Urinary bladder (tissue), 4 donors: ENCODE measurements around the gene TIRAP. TPM values are rescaled to one million over a fixed set of nuclear protein-coding genes. Genes with fewer than 3 reads are reported as not detected.

Source experiments
- DNase-seq: peaks from one replicate; pipeline ENCODE4 v3.0.0-alpha.2; 2015; ENCODE audit errors: extremely low spot score
- H3K27ac ChIP-seq: one replicate; pipeline ENCODE4 v1.5.1; 2013; ENCODE audit warnings: low read depth, mild to moderate bottlenecking, moderate library complexity
- H3K36me3 ChIP-seq: one replicate; pipeline ENCODE4 v1.6.1; 2013; ENCODE audit warnings: mild to moderate bottlenecking, moderate library complexity; ENCODE audit not compliant: insufficient read depth
- H3K4me1 ChIP-seq: one replicate; pipeline ENCODE4 v1.6.1; 2013; ENCODE audit warnings: mild to moderate bottlenecking, moderate library complexity; ENCODE audit not compliant: insufficient read depth
- H3K4me3 ChIP-seq: one replicate; pipeline ENCODE4 v1.5.1; 2013; ENCODE audit warnings: low read depth, low read length
- WGBS: extraction: QIAGEN DNeasy Blood & Tissue Kit; methylation state at CpG from one replicate; pipeline ENCODE4 v1.1.7; 2013; 5-methylcytosine and 5-hydroxymethylcytosine counted together
- polyA plus RNA-seq: library from polyadenylated mRNA; stranded (reverse); fragments of 200-250 nt; gene quantifications from one replicate; pipeline ENCODE4 v1.2.3, GENCODE V29; 2013
- total RNA-seq: library from RNA; depleted of rRNA; stranded (reverse); fragments of >200 nt; gene quantifications from one replicate; pipeline ENCODE4 v1.2.3, GENCODE V29; 2014
- donor health status: healthy with polysubstance abuse.
- donor health status: healthy.

The TIRAP gene
- total and polyA plus RNA-seq, 2 donors: 5.8 to 11.5 TPM

- Histone ChIP-seq H3K4me1 (no peaks in the 10 kb centered on the region), H3K27ac (peak within 1 kb of the TSS; percentile 78), H3K36me3 (peaks cover 2% of the 10 kb centered on the region), H3K4me3 (peak within 1 kb of the TSS; percentile 64)
- peak; percentile 96 for DNase-seq
- under 1% methylated on average over 64 of the region's 64 CpGs for WGBS
Measured at GRCh38 chr11:126268708-126269579, 13.9 kb upstream of the TIRAP start, which contains the start of the genes FOXRED1 and SRPRA. Gene FOXRED1, plus strand, starts transcription at chr11:126269154. Its CDS starts 53 bp downstream, at chr11:126269207. Gene SRPRA, minus strand, starts transcription at chr11:126268895. Its CDS starts 91 bp downstream, at chr11:126268804.

- no peak overlapping the region for H3K4me3 ChIP-seq
- no peak for DNase-seq
- no peak overlapping the region for H3K27ac ChIP-seq
- no peaks in the 10 kb centered on the region for H3K36me3 ChIP-seq
- 96% methylated on average over 11 of the region's 11 CpGs for WGBS
- H3K4me1 ChIP-seq: no peaks in the 10 kb centered on the region
Measured at GRCh38 chr11:126277322-126277721, 5.6 kb upstream of the TIRAP start.

- Histone ChIP-seq H3K36me3 (no peaks in the 10 kb centered on the region), H3K4me3 (no peak overlapping the region), H3K4me1 (no peaks in the 10 kb centered on the region), H3K27ac (no peak overlapping the region)
- no peak for DNase-seq
- 89% methylated on average over 4 of the region's 4 CpGs for WGBS
Measured at GRCh38 chr11:126277780-126278179, 5.1 kb upstream of the TIRAP start.

- whole genome bisulfite sequencing: 78% methylated on average over 8 of the region's 8 CpGs
- H3K4me3 ChIP-seq: no peak overlapping the region
- DNase-seq: no peak
- H3K36me3 ChIP-seq: no peaks in the 10 kb centered on the region
- no peak overlapping the region for H3K27ac ChIP-seq
- no peaks in the 10 kb centered on the region for H3K4me1 ChIP-seq
Measured at GRCh38 chr11:126279191-126279590, 3.7 kb upstream of the TIRAP start.

- no peaks in the 10 kb centered on the region for H3K4me1 ChIP-seq
- no peak for DNase-seq
- H3K4me3 ChIP-seq: no peak overlapping the region
- no peak overlapping the region for H3K27ac ChIP-seq
- WGBS: 68% methylated on average over 5 of the region's 5 CpGs
- H3K36me3 ChIP-seq: no peaks in the 10 kb centered on the region
Measured at GRCh38 chr11:126280595-126280994, 2.3 kb upstream of the TIRAP start.

- H3K27ac ChIP-seq: no peak overlapping the region
- H3K4me3 ChIP-seq: no peak overlapping the region
- no peaks in the 10 kb centered on the region for H3K36me3 ChIP-seq
- WGBS: 72% methylated on average over 6 of the region's 6 CpGs
- no peak for DNase-seq
- H3K4me1 ChIP-seq: no peaks in the 10 kb centered on the region
Measured at GRCh38 chr11:126281245-126281644, 1.6 kb upstream of the TIRAP start.

GRCh38 chr11:126281666-126282175 lies 1.2 kb upstream of the TIRAP start:
- H3K4me1 ChIP-seq: no peaks in the 10 kb centered on the region
- no peaks in the 10 kb centered on the region for H3K36me3 ChIP-seq
- peak overlapping the region; percentile 75 for H3K4me3 ChIP-seq
- DNase-seq: no peak
- no peak overlapping the region for H3K27ac ChIP-seq
- 93% methylated on average over 10 of the region's 10 CpGs for WGBS

GRCh38 chr11:126282361-126282735 lies 545 bp upstream of the TIRAP start:
- under 1% methylated on average over 15 of the region's 15 CpGs for WGBS
- Histone ChIP-seq H3K4me1 (no peaks in the 10 kb centered on the region), H3K4me3 (peak overlapping the region; percentile 75), H3K36me3 (no peaks in the 10 kb centered on the region), H3K27ac (peak overlapping the region; percentile 94)
- DNase-seq: no peak

- Histone ChIP-seq H3K36me3 (no peaks in the 10 kb centered on the region), H3K4me3 (no peak overlapping the region), H3K4me1 (no peaks in the 10 kb centered on the region), H3K27ac (no peak overlapping the region)
- WGBS: 57% methylated on average over 6 of the region's 6 CpGs
- DNase-seq: no peak
Measured at GRCh38 chr11:126284829-126285228, 1.9 kb downstream of the TIRAP start.

- no peak for DNase-seq
- Histone ChIP-seq H3K4me3 (no peak overlapping the region), H3K27ac (no peak overlapping the region), H3K36me3 (peaks cover 2% of the 10 kb centered on the region), H3K4me1 (no peaks in the 10 kb centered on the region)
- 89% methylated on average over 6 of the region's 6 CpGs for WGBS
Measured at GRCh38 chr11:126288237-126288636, 5.3 kb downstream of the TIRAP start.

- Histone ChIP-seq H3K4me3 (no peak overlapping the region), H3K27ac (no peak overlapping the region), H3K4me1 (no peaks in the 10 kb centered on the region), H3K36me3 (peaks cover 2% of the 10 kb centered on the region)
- WGBS: 71% methylated on average over 12 of the region's 12 CpGs
- no peak for DNase-seq
Measured at GRCh38 chr11:126290887-126291286, 8.0 kb downstream of the TIRAP start.

GRCh38 chr11:126293726-126294125 lies 10.8 kb downstream of the TIRAP start:
- no peak overlapping the region for H3K27ac ChIP-seq
- H3K36me3 ChIP-seq: peaks cover 2% of the 10 kb centered on the region
- 88% methylated on average over 5 of the region's 5 CpGs for WGBS

GRCh38 chr11:126297004-126297403 lies 14.1 kb downstream of the TIRAP start:
- no peaks in the 10 kb centered on the region for H3K4me1 ChIP-seq
- H3K36me3 ChIP-seq: peaks cover 2% of the 10 kb centered on the region
- DNase-seq: no peak
- 73% methylated on average over 2 of the region's 2 CpGs for WGBS
- no peak overlapping the region for H3K27ac ChIP-seq
- H3K4me3 ChIP-seq: no peak overlapping the region

More at GRCh38 chr11:126293726-126294125, 10.8 kb downstream of the TIRAP start:
- no peak for DNase-seq
- H3K4me3 ChIP-seq: no peak overlapping the region
- H3K4me1 ChIP-seq: no peaks in the 10 kb centered on the region
